Measurements from ENCODE around the gene GALNT2.

- TF ChIP-seq HES4 (CRISPR knock-in tag; IDR thresholded peaks at IDR 0.05; ENCODE audit: borderline replicate concordance) = no peak
- no peak for TF ChIP-seq NR3C1 (CRISPR knock-in tag; IDR thresholded peaks at IDR 0.05)
- no peak for TF ChIP-seq ZNF552 (CRISPR knock-in tag; IDR thresholded peaks at IDR 0.05; ENCODE audit: borderline replicate concordance)
- no peak for TF ChIP-seq POLR2AphosphoS5 (IDR thresholded peaks at IDR 0.05; ENCODE audit: low read depth, low read length)
- TF ChIP-seq JUN (CRISPR knock-in tag; IDR thresholded peaks at IDR 0.05) = no peak
- TF ChIP-seq FOXP1 (IDR thresholded peaks at IDR 0.05) = no peak
- no peak for TF ChIP-seq FOXP1 (CRISPR knock-in tag; IDR thresholded peaks at IDR 0.05)
- no peak for TF ChIP-seq ZNF451 (CRISPR knock-in tag; IDR thresholded peaks at IDR 0.05)
- no peak for TF ChIP-seq EZH2 (conservative IDR thresholded peaks at IDR 0.05; ENCODE audit: low read depth, low read length)
Observed at GRCh38 chr1:230231774-230232145, 164.7 kb downstream of the GALNT2 start.

Data from HepG2 (cell line).